ENCODE data around the gene ADRA2B. TPM values are rescaled to one million over a fixed set of nuclear protein-coding genes. Genes with fewer than 3 reads are reported as not detected.

ADRA2B gene
- total RNA-seq, 1 experiment from 2014 or later, result 4.7 TPM

DNA sequence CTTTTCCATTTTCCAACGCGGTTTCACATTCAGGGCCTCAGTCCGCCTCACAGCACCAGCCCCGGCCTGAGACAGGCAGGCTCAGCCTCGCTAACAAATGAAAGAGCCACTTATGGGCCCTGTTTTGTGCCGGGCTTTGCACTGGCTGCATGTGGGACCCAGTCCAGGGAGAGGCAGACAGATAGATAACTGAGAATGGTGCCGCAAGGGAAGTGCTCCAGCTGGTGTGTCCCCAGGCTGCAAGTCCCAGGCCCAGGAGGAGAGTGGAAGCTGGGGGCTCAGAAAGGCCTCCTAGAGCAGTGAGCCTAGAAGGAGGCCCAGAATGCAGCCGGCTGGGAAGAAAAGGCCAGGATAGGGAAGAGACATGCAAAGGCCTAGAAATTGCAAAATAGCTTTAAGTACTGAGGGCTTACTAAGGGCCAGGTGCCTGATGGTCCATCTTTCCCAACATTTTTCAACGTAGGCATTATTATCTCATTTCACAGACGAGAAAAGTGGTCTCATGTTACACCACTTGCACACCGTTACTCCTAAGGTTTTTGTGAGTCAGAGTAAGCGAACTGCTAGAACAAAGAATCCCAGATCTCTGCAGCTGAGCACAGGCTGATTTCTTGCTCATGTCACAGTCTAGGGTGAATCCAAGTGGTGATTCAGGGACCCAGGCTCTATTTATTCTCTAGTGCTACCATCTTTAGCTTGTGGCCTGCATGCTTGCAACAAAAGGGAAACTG is 26.0 kb downstream of the ADRA2B start (continued):
- TF ChIP-seq ZSCAN18 (CRISPR knock-in tag; IDR thresholded peaks at IDR 0.05) (no peak), ATF2 (CRISPR knock-in tag; IDR thresholded peaks at IDR 0.05; ENCODE audit: borderline replicate concordance, low read depth) (no peak), SMAD4 (CRISPR knock-in tag; IDR thresholded peaks at IDR 0.05) (no peak)

DNA sequence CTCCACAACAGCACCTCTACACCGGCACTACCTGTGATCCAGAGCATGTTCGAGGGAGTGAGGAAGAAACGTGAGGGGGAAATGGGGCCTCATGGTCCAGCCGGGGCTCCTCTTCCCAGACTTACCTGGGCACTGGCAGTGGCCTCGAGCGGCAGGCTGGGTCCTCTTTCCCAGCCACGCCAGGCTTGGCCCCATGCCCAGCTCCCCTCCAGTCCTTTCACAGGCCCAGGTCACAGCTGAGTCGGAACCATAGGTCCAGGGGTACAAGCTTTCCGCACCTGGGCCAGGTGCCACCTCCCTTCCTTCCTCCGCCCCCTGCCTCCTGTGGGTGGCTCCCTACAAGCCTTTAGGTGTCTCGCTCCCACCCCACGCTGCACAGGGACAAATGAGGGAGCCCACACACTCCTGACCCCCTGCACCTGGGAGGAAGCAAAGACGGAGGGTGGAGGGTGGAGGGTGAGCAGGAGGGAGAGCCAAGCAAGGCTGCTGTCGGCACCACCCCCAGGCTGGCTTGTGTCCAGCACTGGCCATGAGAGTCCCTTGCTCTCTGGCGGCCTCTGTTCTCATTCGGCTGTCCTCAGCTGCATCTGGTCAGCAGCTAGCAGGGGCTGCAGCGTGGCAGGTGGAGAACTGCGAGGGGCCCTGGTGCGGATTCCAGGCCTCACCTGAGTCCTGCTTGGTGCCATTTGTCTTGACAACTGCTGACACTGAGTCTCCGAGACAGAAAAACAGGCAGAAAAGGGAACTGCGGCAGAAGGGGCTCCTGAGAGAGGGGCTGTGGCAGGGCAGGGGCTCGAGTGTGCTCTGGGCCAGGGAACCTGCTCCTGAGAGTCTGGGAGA is 26.8 kb downstream of the ADRA2B start:
- Mint-ChIP-seq H3K4me3 (no peak overlapping the region), H3K4me1 (peaks cover 24% of the 10 kb centered on the region), H3K27me3 (ENCODE audit: low read depth) (peaks cover 4% of the 10 kb centered on the region; the same call in 1 of the 2 replicates), H3K27ac (no peak overlapping the region), H3K9me3 (peaks cover 6% of the 10 kb centered on the region), H3K36me3 (no peaks in the 10 kb centered on the region)
- ChIA-PET POLR2A (no interaction called here), CTCF (interaction anchor here (1.1 to 2.4 kb wide), 4 partner anchors 24 to 420 kb away, joined by 3 to 9 read pairs (median 4); no protein-coding TSS in a partner anchor)
- DNase-seq (ENCODE audit: low spot score), result no peak
- no peak; the same call in none of the 2 replicates for ATAC-seq
- no peak for TF ChIP-seq KAT7 (CRISPR knock-in tag; IDR thresholded peaks at IDR 0.05; ENCODE audit: borderline replicate concordance)
- no peak for TF ChIP-seq IRF1 (CRISPR knock-in tag; IDR thresholded peaks at IDR 0.05)
- no peak for TF ChIP-seq JAZF1 (CRISPR knock-in tag; IDR thresholded peaks at IDR 0.05)
- TF ChIP-seq ZNF396 (CRISPR knock-in tag; IDR thresholded peaks at IDR 0.05; ENCODE audit: borderline replicate concordance), result no peak
- TF ChIP-seq, protein P1, sequence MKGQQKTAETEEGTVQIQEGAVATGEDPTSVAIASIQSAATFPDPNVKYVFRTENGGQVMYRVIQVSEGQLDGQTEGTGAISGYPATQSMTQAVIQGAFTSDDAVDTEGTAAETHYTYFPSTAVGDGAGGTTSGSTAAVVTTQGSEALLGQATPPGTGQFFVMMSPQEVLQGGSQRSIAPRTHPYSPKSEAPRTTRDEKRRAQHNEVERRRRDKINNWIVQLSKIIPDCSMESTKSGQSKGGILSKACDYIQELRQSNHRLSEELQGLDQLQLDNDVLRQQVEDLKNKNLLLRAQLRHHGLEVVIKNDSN (CRISPR knock-in tag; IDR thresholded peaks at IDR 0.05), result no peak
- no peak for TF ChIP-seq ZNF232 (CRISPR knock-in tag; IDR thresholded peaks at IDR 0.05)
- TF ChIP-seq ZNF138 (CRISPR knock-in tag; conservative IDR thresholded peaks at IDR 0.05), result no peak
- no peak for TF ChIP-seq EMX1 (CRISPR knock-in tag; IDR thresholded peaks at IDR 0.05)
- no peak for TF ChIP-seq STAT6 (CRISPR knock-in tag; conservative IDR thresholded peaks at IDR 0.05; ENCODE audit: low read depth)
- TF ChIP-seq FOXJ3 (CRISPR knock-in tag; IDR thresholded peaks at IDR 0.05; ENCODE audit: borderline replicate concordance), result no peak
- TF ChIP-seq ZNF281 (CRISPR knock-in tag; IDR thresholded peaks at IDR 0.05), result no peak
- TF ChIP-seq AFF4 (CRISPR knock-in tag; IDR thresholded peaks at IDR 0.05; ENCODE audit: borderline replicate concordance), result no peak
- no peak for TF ChIP-seq NR1H2 (CRISPR knock-in tag; IDR thresholded peaks at IDR 0.05)
- TF ChIP-seq ZNF416 (CRISPR knock-in tag; IDR thresholded peaks at IDR 0.05), result no peak
- TF ChIP-seq TEAD1 (CRISPR knock-in tag; IDR thresholded peaks at IDR 0.05), result no peak
- no peak for TF ChIP-seq ZBTB21 (CRISPR knock-in tag; IDR thresholded peaks at IDR 0.05; ENCODE audit: borderline replicate concordance)

Data from WTC11 (cell line).